Chondrocyte (in vitro differentiated cells): ENCODE results near the gene KCNQ4. TPM values are rescaled to one million over a fixed set of nuclear protein-coding genes. Genes with fewer than 3 reads are reported as not detected.
A peak's percentile ranks its signal among the peaks of the same experiment; 100 is the strongest.

ENCODE experiments used
- DNase-seq: peaks from one replicate; pipeline ENCODE4 v3.0.0; 2021; ENCODE audit warnings: mixed read lengths, low spot score
- H3K27ac Mint-ChIP-seq: one replicate; pipeline ENCODE4 v1.8.0; 2021; ENCODE audit warnings: mild to moderate bottlenecking, moderate library complexity, mixed read lengths; ENCODE audit not compliant: unreplicated experiment
- H3K27me3 Mint-ChIP-seq: 2 replicates; pipeline ENCODE4 v1.8.0; 2021; ENCODE audit warnings: low read depth, mixed read lengths
- H3K36me3 Mint-ChIP-seq: 2 replicates; pipeline ENCODE4 v1.8.0; 2021; ENCODE audit warnings: low read depth, mixed read lengths
- H3K4me1 Mint-ChIP-seq: 2 replicates; pipeline ENCODE4 v1.8.0; 2021; ENCODE audit warnings: low read depth, mild to moderate bottlenecking, mixed read lengths
- H3K4me3 Mint-ChIP-seq: one replicate; pipeline ENCODE4 v1.8.0; 2021; ENCODE audit warnings: mild to moderate bottlenecking, moderate library complexity, mixed read lengths; ENCODE audit not compliant: unreplicated experiment
- H3K9me3 Mint-ChIP-seq: 2 replicates; pipeline ENCODE4 v1.8.0; 2021; ENCODE audit warnings: low read depth, mixed read lengths
- CTCF ChIP-seq: fragments of 200-600 bp; sonication (generic); IDR thresholded peaks from 2 replicates; pipeline ENCODE4 v1.5.0; 2021; ENCODE audit warnings: antibody characterized with exemption, mild to moderate bottlenecking, moderate library complexity
- total RNA-seq: library from RNA; stranded (reverse); gene quantifications from 3 replicates; pipeline ENCODE4 v1.2.1, GENCODE V29; 2021

KCNQ4 gene
- total RNA-seq, 1 donor from 2014 or later: 3.4 TPM

GRCh38 chr1:40773748-40774265 lies 9.8 kb upstream of the KCNQ4 start:
- Mint-ChIP-seq H3K36me3 (peaks cover 29% of the 10 kb centered on the region), H3K27ac (no peak overlapping the region), H3K4me3 (no peak overlapping the region), H3K4me1 (peaks cover 21% of the 10 kb centered on the region), H3K9me3 (peaks cover 13% of the 10 kb centered on the region), H3K27me3 (no peaks in the 10 kb centered on the region)
- no peak for DNase-seq
- TF ChIP-seq CTCF: no peak

GRCh38 chr1:40774266-40774998 lies 9.2 kb upstream of the KCNQ4 start:
- H3K4me1 Mint-ChIP-seq: peaks cover 21% of the 10 kb centered on the region
- H3K27ac Mint-ChIP-seq: peak overlapping the region; percentile 92
- no peaks in the 10 kb centered on the region for H3K27me3 Mint-ChIP-seq
- no peak for DNase-seq
- H3K4me3 Mint-ChIP-seq: no peak overlapping the region
- peaks cover 13% of the 10 kb centered on the region for H3K9me3 Mint-ChIP-seq
- TF ChIP-seq CTCF: peak; percentile 86
- peaks cover 28% of the 10 kb centered on the region for H3K36me3 Mint-ChIP-seq

- Mint-ChIP-seq H3K4me3 (no peak overlapping the region), H3K9me3 (peaks cover 13% of the 10 kb centered on the region), H3K27ac (no peak overlapping the region), H3K4me1 (peaks cover 21% of the 10 kb centered on the region), H3K27me3 (no peaks in the 10 kb centered on the region), H3K36me3 (peaks cover 21% of the 10 kb centered on the region)
- no peak for TF ChIP-seq CTCF
- peak; percentile 60 for DNase-seq
Observed at GRCh38 chr1:40776236-40777072, 7.1 kb upstream of the KCNQ4 start.

DNA sequence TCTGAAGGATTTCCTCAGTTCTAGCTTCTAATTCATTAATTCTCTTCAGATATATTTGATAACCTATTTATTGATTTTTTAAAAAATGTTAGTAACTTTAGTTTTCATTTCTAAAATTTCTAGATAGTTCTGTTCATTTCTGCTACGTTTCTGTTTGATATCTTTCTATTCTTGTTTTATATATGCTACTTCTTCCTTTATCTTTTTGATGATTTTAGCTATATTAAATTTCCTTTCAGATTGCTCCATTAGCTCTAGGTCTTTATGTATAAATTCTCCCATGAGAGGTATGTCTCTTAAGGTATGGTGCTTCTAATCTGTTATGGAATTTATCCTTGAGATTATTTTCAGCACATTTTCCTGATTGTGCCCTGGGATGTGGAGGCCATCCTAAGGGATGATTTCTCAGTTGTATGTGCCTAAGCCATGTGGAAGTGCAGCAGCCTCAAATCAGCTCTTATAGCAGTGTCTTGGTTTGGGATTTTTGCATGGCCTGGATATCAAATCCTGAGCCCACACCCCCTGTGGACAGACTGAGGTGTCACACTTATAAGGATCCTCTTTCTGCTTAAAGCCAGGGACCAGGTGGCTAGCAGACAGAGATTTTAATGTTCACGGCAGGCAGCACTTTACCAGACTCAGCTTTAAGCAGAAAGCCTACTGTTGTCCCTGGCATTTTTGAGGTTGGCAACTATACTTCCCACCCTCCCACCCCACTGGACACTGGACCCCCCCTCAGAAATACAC lies 6.2 kb upstream of the KCNQ4 start:
- no peak overlapping the region for H3K4me3 Mint-ChIP-seq
- peaks cover 13% of the 10 kb centered on the region for H3K9me3 Mint-ChIP-seq
- no peaks in the 10 kb centered on the region for H3K27me3 Mint-ChIP-seq
- DNase-seq: no peak
- H3K4me1 Mint-ChIP-seq: peaks cover 25% of the 10 kb centered on the region
- peaks cover 19% of the 10 kb centered on the region for H3K36me3 Mint-ChIP-seq
- H3K27ac Mint-ChIP-seq: no peak overlapping the region
- no peak for TF ChIP-seq CTCF
